Lung (tissue), 12 donors: ENCODE data around the gene YTHDF1. TPM values are rescaled to one million over a fixed set of nuclear protein-coding genes. Genes with fewer than 3 reads are reported as not detected.

Experiments
- ATAC-seq: fragments of 200-7000 bp; cut with Tn5 transposase; one replicate; pipeline ENCODE4 v1.9.1; 2020; ENCODE audit warnings: moderate number of reproducible peaks; ENCODE audit not compliant: insufficient read depth, low FRiP score
- DNase-seq, 3 donors: peaks; one replicate each; pipeline ENCODE4 v3.0.0-alpha.2; 2013 to 2017
- H3K27ac ChIP-seq, 2 donors: one replicate each; pipeline ENCODE4 v1.5.1; 2013; ENCODE audit warnings: mild to moderate bottlenecking in 2 of 2, moderate library complexity in 2 of 2, control low read depth in 1 of 2, inconsistent platforms in 1 of 2, low read depth in 1 of 2, low read length in 1 of 2
- H3K27me3 ChIP-seq, 3 donors: one replicate each; pipeline ENCODE4 v1.5.1; 2013; ENCODE audit warnings: low read length in 2 of 3; ENCODE audit not compliant: control insufficient read depth in 3 of 3, insufficient read depth in 3 of 3
- H3K36me3 ChIP-seq, 4 donors: one replicate each; pipeline ENCODE4 v1.5.1; 2013; ENCODE audit warnings: low read length in 4 of 4, mild to moderate bottlenecking in 1 of 4, moderate library complexity in 1 of 4; ENCODE audit not compliant: control insufficient read depth in 4 of 4, insufficient read depth in 4 of 4
- H3K4me1 ChIP-seq, 5 donors: one replicate each; pipeline ENCODE4 v1.5.1; 2013; ENCODE audit warnings: low read length in 5 of 5, mild to moderate bottlenecking in 2 of 5, moderate library complexity in 1 of 5; ENCODE audit not compliant: control insufficient read depth in 5 of 5, insufficient read depth in 5 of 5
- H3K4me3 ChIP-seq: one replicate; pipeline ENCODE4 v1.5.1; 2013; ENCODE audit warnings: mild to moderate bottlenecking, control low read depth, moderate library complexity
- H3K9ac ChIP-seq, 2 donors: one replicate each; pipeline ENCODE4 v1.5.1; 2013; ENCODE audit warnings: low read length in 2 of 2, control low read depth in 1 of 2; ENCODE audit not compliant: insufficient read depth in 1 of 2
- H3K9me3 ChIP-seq, 4 donors: one replicate each; pipeline ENCODE4 v1.5.1; 2013; ENCODE audit warnings: low read length in 3 of 4, mild to moderate bottlenecking in 1 of 4, moderate library complexity in 1 of 4; ENCODE audit not compliant: control insufficient read depth in 4 of 4, insufficient read depth in 3 of 4
- WGBS, 2 donors: extraction: QIAGEN DNeasy Blood & Tissue Kit; methylation state at CpG; one replicate each; pipeline ENCODE4 v1.1.7; 2013; 5-methylcytosine and 5-hydroxymethylcytosine counted together
- polyA plus RNA-seq, 2 donors: library from polyadenylated mRNA; stranded (reverse); fragments of 200-250 nt; gene quantifications; one replicate each; pipeline ENCODE4 v1.2.1, GENCODE V29; 2013
- total RNA-seq, 2 donors: library from RNA; depleted of rRNA in 1 of 2; stranded (reverse); fragments of >200 nt in 1 of 2; gene quantifications; one replicate each; pipeline ENCODE4 v1.2.1, GENCODE V29; 2014 to 2021
- TF ChIP-seq, protein P1 (sequence below): IDR thresholded peaks from 2 replicates; pipeline ENCODE4 v1.5.1; 2012; ENCODE audit warnings: mild to moderate bottlenecking; ENCODE audit errors: control extremely low read depth, extremely low read depth
- donor health status: control.
- donor health status: control.
- donor health status: Bipolar disorder and iron deficiency.
- donor health status: healthy.
- donor health status: DM: yes; HTN: yes; CAD: no.

The YTHDF1 gene
- total and polyA plus RNA-seq, 4 donors = 21.9 to 33.8 (median 24.1) TPM

DNA sequence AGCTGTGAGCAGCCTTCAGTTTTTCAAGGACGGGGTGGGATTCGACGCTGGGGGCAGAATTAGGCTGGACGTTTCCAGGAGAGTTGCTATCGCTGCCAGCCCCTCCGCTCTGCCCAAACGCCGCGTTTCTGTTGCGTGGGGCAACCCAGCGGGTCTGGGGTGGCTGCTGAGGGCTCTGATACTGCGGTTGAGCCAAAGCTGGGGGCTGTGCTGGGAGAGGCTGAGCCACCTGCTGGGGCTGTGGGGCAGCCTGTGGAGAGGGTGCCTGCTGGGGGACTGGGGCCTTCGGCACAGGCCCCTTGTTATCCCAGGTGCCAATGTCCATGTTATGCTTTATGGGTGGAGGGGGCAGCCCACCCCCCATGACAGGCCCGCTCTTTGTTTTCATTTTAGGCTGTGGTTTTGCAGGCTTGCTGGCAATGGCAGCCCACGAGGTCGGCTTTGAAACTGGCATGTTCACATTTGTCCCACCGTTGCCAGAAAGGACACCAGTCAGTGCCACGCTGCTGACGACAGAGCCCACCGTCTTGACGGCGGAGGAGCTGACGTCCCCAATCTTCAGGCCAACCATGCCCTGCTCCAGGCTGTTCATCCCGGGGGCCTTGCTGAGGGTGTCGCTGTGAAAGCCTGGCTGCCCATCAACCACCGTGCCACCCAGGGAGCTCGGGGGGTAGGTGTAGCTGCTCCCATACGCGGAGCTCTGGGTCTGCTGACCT lies 13.0 kb downstream of the YTHDF1 start:
- peaks cover 13 to 54% (median 34%) of the 10 kb centered on the region in 4 donors for H3K36me3 ChIP-seq
- TF ChIP-seq, protein P1, sequence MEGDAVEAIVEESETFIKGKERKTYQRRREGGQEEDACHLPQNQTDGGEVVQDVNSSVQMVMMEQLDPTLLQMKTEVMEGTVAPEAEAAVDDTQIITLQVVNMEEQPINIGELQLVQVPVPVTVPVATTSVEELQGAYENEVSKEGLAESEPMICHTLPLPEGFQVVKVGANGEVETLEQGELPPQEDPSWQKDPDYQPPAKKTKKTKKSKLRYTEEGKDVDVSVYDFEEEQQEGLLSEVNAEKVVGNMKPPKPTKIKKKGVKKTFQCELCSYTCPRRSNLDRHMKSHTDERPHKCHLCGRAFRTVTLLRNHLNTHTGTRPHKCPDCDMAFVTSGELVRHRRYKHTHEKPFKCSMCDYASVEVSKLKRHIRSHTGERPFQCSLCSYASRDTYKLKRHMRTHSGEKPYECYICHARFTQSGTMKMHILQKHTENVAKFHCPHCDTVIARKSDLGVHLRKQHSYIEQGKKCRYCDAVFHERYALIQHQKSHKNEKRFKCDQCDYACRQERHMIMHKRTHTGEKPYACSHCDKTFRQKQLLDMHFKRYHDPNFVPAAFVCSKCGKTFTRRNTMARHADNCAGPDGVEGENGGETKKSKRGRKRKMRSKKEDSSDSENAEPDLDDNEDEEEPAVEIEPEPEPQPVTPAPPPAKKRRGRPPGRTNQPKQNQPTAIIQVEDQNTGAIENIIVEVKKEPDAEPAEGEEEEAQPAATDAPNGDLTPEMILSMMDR = no peak
- peak; percentile 27 for ATAC-seq
- no peak overlapping the region for H3K27ac ChIP-seq
- DNase-seq = no peak
- H3K9ac ChIP-seq = no peak overlapping the region
- WGBS, 2 donors = 94 to 96% methylated on average over 29 of the region's 29 CpGs
- H3K27me3 ChIP-seq = no peaks in the 10 kb centered on the region
- H3K9me3 ChIP-seq = no peaks in the 10 kb centered on the region
- peaks cover 0 to 4% (median 0%) of the 10 kb centered on the region in 5 donors for H3K4me1 ChIP-seq
- no peak overlapping the region for H3K4me3 ChIP-seq

DNA sequence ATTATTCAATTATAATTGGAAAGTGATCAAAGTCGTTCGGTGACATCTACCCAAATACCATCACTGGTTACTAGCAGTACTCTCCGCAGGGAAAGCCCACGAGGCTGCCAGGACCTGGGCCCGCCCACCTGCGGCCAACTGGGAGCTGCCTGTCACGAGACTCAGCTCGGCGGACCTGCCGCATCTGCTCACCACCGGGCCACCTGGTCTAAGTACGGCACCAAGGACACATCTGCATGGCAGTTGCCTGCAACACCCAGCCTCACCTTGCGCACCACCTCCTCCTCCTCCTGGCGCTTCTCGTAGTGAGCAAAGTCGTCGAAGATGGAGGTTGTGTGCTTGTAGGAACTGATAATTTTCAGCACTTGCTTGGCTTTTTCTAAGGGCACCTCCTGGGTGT lies 13.9 kb downstream of the YTHDF1 start:
- no peak overlapping the region for H3K4me3 ChIP-seq
- H3K27me3 ChIP-seq = no peaks in the 10 kb centered on the region
- DNase-seq (no peak), ATAC-seq (no peak)
- TF ChIP-seq, protein P1 = no peak
- no peak overlapping the region for H3K9ac ChIP-seq
- no peaks in the 10 kb centered on the region for H3K9me3 ChIP-seq
- WGBS, 2 donors = 92 to 93% methylated on average over 17 of the region's 17 CpGs
- H3K4me1 ChIP-seq = peaks cover 0 to 5% (median 0%) of the 10 kb centered on the region in 5 donors
- H3K27ac ChIP-seq = no peak overlapping the region
- H3K36me3 ChIP-seq = peaks cover 9 to 52% (median 38%) of the 10 kb centered on the region in 4 donors

DNA sequence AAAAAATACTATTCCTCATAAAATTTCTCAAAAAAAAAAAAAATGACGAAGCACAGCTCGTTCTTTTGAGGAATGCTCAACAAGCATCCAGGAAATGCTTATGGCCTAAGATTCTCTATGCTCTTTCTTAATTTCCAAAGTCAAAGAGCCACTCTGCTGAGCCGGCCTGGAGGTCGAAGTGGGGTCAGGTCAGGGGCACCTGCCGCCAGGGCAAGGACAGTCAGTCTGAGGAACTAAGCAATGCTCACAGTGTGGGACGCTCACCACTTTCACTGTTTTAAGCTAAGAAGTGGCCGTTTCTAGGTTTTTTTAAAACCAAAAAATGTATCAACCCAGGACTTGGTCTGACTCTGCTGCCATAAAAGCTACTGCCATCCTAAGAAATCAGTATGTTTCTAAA lies 17.3 kb downstream of the YTHDF1 start:
- H3K36me3 ChIP-seq = peaks cover 15 to 38% (median 33%) of the 10 kb centered on the region in 4 donors
- 62 to 78% methylated on average over 7 of the region's 7 CpGs for WGBS, 2 donors
- peaks cover 0 to 8% (median 0%) of the 10 kb centered on the region in 5 donors for H3K4me1 ChIP-seq
- TF ChIP-seq, protein P1 = no peak
- H3K9ac ChIP-seq = no peak overlapping the region
- ATAC-seq (no peak), DNase-seq (no peak)
- H3K27me3 ChIP-seq = no peaks in the 10 kb centered on the region
- no peak overlapping the region for H3K27ac ChIP-seq
- no peaks in the 10 kb centered on the region for H3K9me3 ChIP-seq
- H3K4me3 ChIP-seq = no peak overlapping the region
